GM12872 (cell line): ENCODE data around the gene SASH1.

ENCODE experiments used
- CTCF ChIP-seq: IDR thresholded peaks from 3 replicates; pipeline ENCODE4 v1.5.1; 2011; ENCODE audit warnings: low read depth, mild to moderate bottlenecking, low read length, moderate library complexity; ENCODE audit not compliant: insufficient read depth

Gene SASH1

DNA sequence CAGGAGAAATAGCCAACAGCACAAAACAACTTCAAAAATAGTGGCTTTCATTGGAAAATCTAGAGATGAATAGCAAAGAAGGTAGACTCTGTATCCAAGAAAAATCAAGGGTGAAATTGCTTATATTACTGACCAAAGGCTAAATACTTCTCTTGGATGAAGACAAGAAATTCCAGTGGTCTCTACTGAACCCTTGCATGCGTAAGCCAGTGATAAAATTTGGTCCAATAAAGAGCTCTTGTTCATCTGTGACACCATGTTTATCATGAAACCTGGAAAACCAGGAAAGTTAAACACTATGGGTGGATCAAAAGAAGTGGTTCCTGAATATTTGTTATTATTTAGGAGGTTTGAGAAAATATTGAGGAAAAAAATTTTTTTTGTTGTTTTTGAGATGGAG is 25.6 kb upstream of the SASH1 start:
- no peak for TF ChIP-seq CTCF

- no peak for TF ChIP-seq CTCF
Observed at GRCh38 chr6:148317739-148318138, 24.9 kb upstream of the SASH1 start.

DNA sequence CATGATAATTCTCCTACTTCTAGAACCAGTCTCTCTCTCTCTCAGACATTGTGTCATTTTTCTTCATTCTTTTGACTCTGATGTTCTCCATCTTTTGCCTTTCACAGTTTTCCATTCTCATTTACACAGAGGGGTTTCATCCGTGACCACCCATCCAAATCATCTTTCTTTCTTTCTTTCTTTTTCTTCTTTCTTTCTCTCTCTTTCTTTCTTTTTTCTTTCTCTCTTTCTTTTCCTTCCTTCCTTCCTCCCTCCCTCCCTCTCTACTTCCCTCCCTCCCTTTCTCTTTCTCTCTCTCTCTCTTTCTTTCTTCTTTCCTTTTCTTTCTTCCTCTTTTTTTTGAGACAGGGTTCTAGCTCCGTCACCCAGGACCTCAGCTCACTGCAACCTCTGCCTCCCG is 19.9 kb upstream of the SASH1 start:
- no peak for TF ChIP-seq CTCF

GRCh38 chr6:148323344-148323743 is 19.3 kb upstream of the SASH1 start:
- TF ChIP-seq CTCF = no peak

DNA sequence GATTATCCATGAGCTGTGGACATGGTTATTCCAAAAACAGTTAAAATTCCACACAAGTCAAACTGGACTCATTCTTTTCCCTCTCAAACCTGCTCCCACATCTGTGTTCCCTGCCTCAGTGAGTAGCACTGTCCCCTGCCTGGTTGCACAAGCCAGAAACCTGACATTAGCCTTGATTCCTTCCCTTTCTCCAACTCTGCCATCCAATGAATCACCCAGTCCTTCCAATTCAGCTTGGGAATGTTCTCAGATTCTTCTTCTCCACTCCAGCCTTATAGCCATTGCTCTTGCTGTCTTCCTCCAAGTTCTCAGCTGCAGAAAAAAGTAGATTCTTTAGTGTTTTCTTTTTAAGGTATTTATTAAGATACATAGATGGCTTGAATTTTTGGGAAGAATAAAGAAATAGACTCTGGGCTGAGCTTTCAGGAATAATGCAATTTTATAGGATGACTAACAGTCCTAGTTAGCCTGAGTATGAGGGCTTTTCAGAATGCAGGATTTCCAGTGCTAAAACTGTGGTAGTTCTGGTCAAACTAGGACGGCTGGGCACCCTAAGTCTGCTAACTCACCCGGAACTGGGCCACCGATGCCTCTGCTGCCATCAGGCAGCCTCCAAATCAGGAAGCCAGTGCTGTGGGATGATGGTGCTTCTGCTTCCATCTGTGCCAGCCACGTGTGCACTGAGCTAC is 18.2 kb upstream of the SASH1 start:
- TF ChIP-seq CTCF = no peak

DNA sequence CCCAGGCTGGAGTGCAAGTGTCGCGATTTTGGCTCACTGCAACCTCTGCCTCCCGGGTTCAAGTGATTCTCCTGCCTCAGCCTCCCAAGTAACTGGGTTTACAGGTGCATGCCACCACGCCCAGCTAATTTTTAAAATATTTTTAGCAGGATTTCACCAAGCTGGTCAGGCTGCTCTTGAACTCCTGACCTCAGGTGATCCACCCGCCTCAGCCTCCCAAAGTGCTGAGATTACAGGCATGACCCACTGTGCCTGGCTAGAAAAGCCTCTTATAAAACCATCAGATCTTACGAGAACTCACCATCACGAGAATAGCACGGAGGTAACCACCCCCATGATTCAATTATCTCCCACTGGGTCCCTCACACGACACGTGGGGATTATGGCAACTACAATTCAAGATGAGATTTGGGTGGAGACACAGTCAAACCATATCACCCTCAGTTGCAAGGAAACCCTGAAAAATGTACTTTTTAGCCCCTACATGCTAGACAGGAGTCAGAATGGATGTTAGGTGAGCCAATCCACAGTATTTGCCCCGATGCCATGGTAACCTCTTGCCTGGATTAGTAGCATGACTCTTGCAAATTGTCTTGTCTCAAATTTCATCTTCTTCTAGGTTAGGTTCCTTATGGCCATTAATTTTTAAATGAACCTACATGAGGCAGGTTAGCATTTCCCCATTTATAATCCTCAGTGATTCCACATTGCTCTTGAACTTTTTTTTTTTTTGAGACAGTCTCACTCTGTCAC is 17.1 kb upstream of the SASH1 start:
- no peak for TF ChIP-seq CTCF

DNA sequence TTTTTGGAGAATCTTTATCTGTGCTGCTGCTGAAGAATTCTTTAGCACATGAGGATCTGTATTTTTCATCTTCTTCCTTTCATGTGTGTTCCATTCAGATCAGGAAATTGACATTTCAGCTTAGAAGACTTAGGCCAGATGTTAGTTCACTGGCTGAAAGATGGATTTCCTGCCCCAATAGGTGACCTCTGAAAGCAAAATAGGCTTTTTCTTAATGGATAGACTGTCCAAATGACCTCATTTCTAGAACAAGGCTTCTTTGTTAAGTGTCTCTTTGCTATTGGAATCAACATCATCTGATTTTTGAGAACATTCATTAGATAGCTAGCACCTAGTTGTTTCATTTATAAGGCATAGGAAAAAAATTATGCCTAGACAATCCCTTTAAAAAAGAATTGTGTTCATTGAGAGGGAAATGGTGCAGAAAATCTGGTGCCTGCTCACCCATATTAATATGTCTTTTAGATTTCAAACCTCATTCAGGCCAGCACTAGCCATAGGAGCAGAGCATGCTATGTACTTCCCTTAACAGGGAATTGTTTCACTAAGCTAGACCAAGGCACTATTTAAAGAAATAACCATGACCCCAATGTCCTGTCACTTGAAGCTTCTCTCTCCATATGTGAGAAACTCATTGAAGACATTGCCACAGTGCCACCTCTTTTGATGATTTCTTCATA is 13.6 kb upstream of the SASH1 start:
- TF ChIP-seq CTCF = no peak
